Uterus (tissue), 2 donors: Measurements from ENCODE around the gene ADIPOQ.

Experiments used
- POLR2A ChIP-seq, 2 donors: fragments of 450-650 bp; IDR thresholded peaks; one replicate each; pipeline ENCODE4 v1.6.1; 2016; ENCODE audit warnings: antibody characterized with exemption in 2 of 2, mild to moderate bottlenecking in 1 of 2, moderate library complexity in 1 of 2
- TF ChIP-seq, protein P1 (sequence below), 4 experiments: fragments of 200-600 bp in 2 of 4; fragments of 450-650 bp in 2 of 4; sonication (generic) in 2 of 4; IDR thresholded peaks; one replicate each; pipeline ENCODE4 v1.5.1; 2016 to 2019; ENCODE audit warnings: antibody characterized with exemption in 4 of 4, mild to moderate bottlenecking in 2 of 4, moderate library complexity in 1 of 4

DNA sequence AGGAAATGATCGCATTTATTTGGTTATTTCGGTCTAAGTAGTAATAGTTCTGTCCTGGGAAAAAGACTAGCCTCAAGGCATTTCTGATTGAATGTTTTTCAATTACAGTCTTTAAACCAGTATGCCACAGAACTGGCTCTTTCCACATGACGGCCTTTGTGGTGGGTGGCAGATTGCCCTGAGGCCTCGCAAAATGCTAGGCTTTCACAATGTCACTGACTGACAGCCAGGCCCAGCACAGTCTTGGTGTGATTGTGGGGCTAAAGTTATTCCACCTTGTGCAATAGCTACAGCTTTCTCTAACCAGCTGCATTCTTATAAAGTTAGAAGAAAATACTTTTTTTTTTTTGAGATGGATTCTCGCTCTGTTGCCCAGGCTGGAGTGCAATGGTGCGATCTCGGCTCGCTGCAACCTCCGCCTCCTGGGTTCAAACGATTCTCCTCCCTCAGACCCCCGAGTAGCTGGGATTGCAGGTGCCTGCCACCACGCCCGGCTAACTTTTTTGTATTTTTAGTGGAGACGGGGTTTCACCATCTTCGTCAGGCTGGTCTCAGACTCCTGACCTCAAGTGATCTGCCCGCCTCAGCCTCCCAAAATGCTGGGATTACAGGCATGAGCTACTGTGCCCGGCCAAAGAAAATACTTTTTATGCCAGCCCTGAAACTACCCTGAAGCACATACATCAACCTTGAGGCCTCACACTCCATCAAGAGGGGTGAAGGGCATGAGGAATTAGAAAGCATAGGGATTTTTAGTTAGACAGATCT lies 2.5 kb upstream of the ADIPOQ start:
- no peak for TF ChIP-seq POLR2A (IDR thresholded peaks at IDR 0.05)
- TF ChIP-seq, protein P1, sequence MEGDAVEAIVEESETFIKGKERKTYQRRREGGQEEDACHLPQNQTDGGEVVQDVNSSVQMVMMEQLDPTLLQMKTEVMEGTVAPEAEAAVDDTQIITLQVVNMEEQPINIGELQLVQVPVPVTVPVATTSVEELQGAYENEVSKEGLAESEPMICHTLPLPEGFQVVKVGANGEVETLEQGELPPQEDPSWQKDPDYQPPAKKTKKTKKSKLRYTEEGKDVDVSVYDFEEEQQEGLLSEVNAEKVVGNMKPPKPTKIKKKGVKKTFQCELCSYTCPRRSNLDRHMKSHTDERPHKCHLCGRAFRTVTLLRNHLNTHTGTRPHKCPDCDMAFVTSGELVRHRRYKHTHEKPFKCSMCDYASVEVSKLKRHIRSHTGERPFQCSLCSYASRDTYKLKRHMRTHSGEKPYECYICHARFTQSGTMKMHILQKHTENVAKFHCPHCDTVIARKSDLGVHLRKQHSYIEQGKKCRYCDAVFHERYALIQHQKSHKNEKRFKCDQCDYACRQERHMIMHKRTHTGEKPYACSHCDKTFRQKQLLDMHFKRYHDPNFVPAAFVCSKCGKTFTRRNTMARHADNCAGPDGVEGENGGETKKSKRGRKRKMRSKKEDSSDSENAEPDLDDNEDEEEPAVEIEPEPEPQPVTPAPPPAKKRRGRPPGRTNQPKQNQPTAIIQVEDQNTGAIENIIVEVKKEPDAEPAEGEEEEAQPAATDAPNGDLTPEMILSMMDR (IDR thresholded peaks at IDR 0.05): no peak
